IMR-90 (cell line): Measurements from ENCODE around the gene PDCD10. TPM values are rescaled to one million over a fixed set of nuclear protein-coding genes. Genes with fewer than 3 reads are reported as not detected.

Source experiments
- ATAC-seq: fragments of 200-7000 bp; cut with Tn5 transposase; 2 replicates; pipeline ENCODE4 v1.9.1; 2020; ENCODE audit warnings: low read depth, mild to moderate bottlenecking, moderate library complexity
- Bru-seq: library from RNA; stranded (reverse); fragments of 400-500 nt; gene quantifications from one replicate; lab custom pipeline; 2021; lab: Mats Ljungman, UMichigan
- BruChase-seq, 2 experiments: library from RNA; stranded (reverse); fragments of 400-500 nt; gene quantifications; one replicate each; lab custom pipeline; 2021; lab: Mats Ljungman, UMichigan
- BruUV-seq: library from RNA; stranded (reverse); fragments of 400-500 nt; replicated peaks from 2 replicates; lab custom pipeline; 2021; lab: Mats Ljungman, UMichigan
- CTCF ChIA-PET: fragments of 300-600 bp; formaldehyde crosslinking; extraction: SDS; loops from one replicate; lab custom pipeline; 2021; ENCODE audit warnings: antibody characterized with exemption; lab: Yijun Ruan, JAX
- POLR2A ChIA-PET: fragments of 300-600 bp; sonication (Branson Sonifier 250); formaldehyde crosslinking; loops from one replicate; lab custom pipeline; 2022; ENCODE audit warnings: antibody characterized with exemption; ENCODE audit not compliant: unreplicated experiment; lab: Charles Lee
- DNase-seq: peaks from one replicate; pipeline ENCODE4 v3.0.0; 2013
- H2AFZ ChIP-seq: replicated peaks from 2 replicates; pipeline ENCODE3; 2013; ENCODE audit warnings: low read length, mild to moderate bottlenecking; ENCODE audit not compliant: poor library complexity
- H2AK5ac ChIP-seq: 2 replicates; pipeline ENCODE4 v1.6.1; 2013; ENCODE audit warnings: low read depth, low read length, inconsistent platforms
- H2AK9ac ChIP-seq: replicated peaks from 2 replicates; pipeline ENCODE3; 2013; ENCODE audit warnings: mild to moderate bottlenecking, low read depth, low read length, moderate library complexity; ENCODE audit not compliant: poor library complexity
- H2BK120ac ChIP-seq: 2 replicates; pipeline ENCODE4 v1.6.1; 2013; ENCODE audit warnings: low read depth, low read length, inconsistent platforms
- H2BK15ac ChIP-seq: 3 replicates; pipeline ENCODE4 v1.6.1; 2013; ENCODE audit warnings: low read depth, low read length, inconsistent platforms
- H2BK20ac ChIP-seq: 2 replicates; pipeline ENCODE4 v1.6.1; 2013; ENCODE audit warnings: low read depth, mild to moderate bottlenecking, inconsistent platforms, low read length, moderate library complexity
- H2BK5ac ChIP-seq: 2 replicates; pipeline ENCODE4 v1.6.1; 2013; ENCODE audit warnings: mild to moderate bottlenecking, low read depth, low read length, inconsistent platforms; ENCODE audit not compliant: poor library complexity, severe bottlenecking
- H3K14ac ChIP-seq: replicated peaks from 2 replicates; pipeline ENCODE4 v1.6.1; 2013; ENCODE audit warnings: low read depth, low read length, inconsistent platforms
- H3K18ac ChIP-seq: 2 replicates; pipeline ENCODE4 v1.6.1; 2013; ENCODE audit warnings: low read depth, low read length, control low read depth
- H3K23ac ChIP-seq: 2 replicates; pipeline ENCODE4 v1.6.1; 2013; ENCODE audit warnings: low read depth, low read length, inconsistent platforms
- H3K27ac ChIP-seq: 2 replicates; pipeline ENCODE4 v1.5.1; 2013; ENCODE audit warnings: mild to moderate bottlenecking, control low read depth, low read length; ENCODE audit not compliant: insufficient read depth
- H3K27me3 ChIP-seq: 2 replicates; pipeline ENCODE4 v1.6.1; 2013; ENCODE audit warnings: low read length; ENCODE audit not compliant: control insufficient read depth, insufficient read depth
- H3K36me3 ChIP-seq: 2 replicates; pipeline ENCODE4 v1.6.1; 2013; ENCODE audit warnings: low read length, mixed read lengths; ENCODE audit not compliant: control insufficient read depth, insufficient read depth
- H3K4ac ChIP-seq: 2 replicates; pipeline ENCODE4 v1.6.1; 2013; ENCODE audit warnings: low read depth, low read length, inconsistent platforms
- H3K4me1 ChIP-seq: 2 replicates; pipeline ENCODE4 v1.6.1; 2013; ENCODE audit warnings: low read length, mixed read lengths; ENCODE audit not compliant: control insufficient read depth, insufficient read depth
- H3K4me2 ChIP-seq: 2 replicates; pipeline ENCODE4 v1.6.1; 2013; ENCODE audit warnings: low read depth, mild to moderate bottlenecking, control low read depth, low read length, moderate library complexity
- H3K4me3 ChIP-seq: 2 replicates; pipeline ENCODE4 v1.5.1; 2013; ENCODE audit warnings: low read depth, mild to moderate bottlenecking, control low read depth, low read length, moderate library complexity; ENCODE audit not compliant: insufficient read depth
- H3K56ac ChIP-seq: 2 replicates; pipeline ENCODE4 v1.6.1; 2013; ENCODE audit warnings: low read length, inconsistent platforms; ENCODE audit not compliant: insufficient read depth; ENCODE audit errors: extremely low read depth
- H3K79me1 ChIP-seq, 2 experiments: 2 replicates each; pipeline ENCODE4 v1.6.1; 2013; ENCODE audit warnings: low read length in 2 of 2, inconsistent platforms in 1 of 2, low read depth in 1 of 2
- H3K9ac ChIP-seq: 2 replicates; pipeline ENCODE4 v1.6.1; 2013; ENCODE audit warnings: low read depth, low read length, control low read depth
- H3K9me1 ChIP-seq: 2 replicates; pipeline ENCODE4 v1.6.1; 2013; ENCODE audit warnings: low read length, inconsistent platforms; ENCODE audit not compliant: insufficient read depth
- H3K9me3 ChIP-seq: 2 replicates; pipeline ENCODE4 v1.6.1; 2013; ENCODE audit warnings: low read length; ENCODE audit not compliant: control insufficient read depth, insufficient read depth
- H4K20me1 ChIP-seq: 2 replicates; pipeline ENCODE4 v1.6.1; 2013; ENCODE audit warnings: low read length, inconsistent platforms; ENCODE audit not compliant: insufficient read depth
- H4K5ac ChIP-seq: 2 replicates; pipeline ENCODE4 v1.6.1; 2013; ENCODE audit warnings: mild to moderate bottlenecking, low read depth, low read length, control low read depth
- H4K8ac ChIP-seq, 2 experiments: 2 replicates each; pipeline ENCODE4 v1.6.1; 2013; ENCODE audit warnings: low read depth in 2 of 2, low read length in 2 of 2, control low read depth in 1 of 2, inconsistent platforms in 1 of 2
- H4K91ac ChIP-seq: 2 replicates; pipeline ENCODE4 v1.6.1; 2013; ENCODE audit warnings: low read depth, low read length, inconsistent platforms; ENCODE audit not compliant: insufficient read depth
- ELK1 ChIP-seq: fragments of 150-350 bp; IDR thresholded peaks from 2 replicates; pipeline ENCODE4 v1.6.1; 2016; ENCODE audit warnings: low read depth, mild to moderate bottlenecking, low read length, moderate library complexity, borderline replicate concordance
- FOS ChIP-seq: fragments of 150-350 bp; IDR thresholded peaks from 2 replicates; pipeline ENCODE4 v1.6.1; 2016; ENCODE audit warnings: low read depth, low read length
- MAFK ChIP-seq: IDR thresholded peaks from 2 replicates; pipeline ENCODE4 v1.6.1; 2012; ENCODE audit warnings: low read depth, low read length, improper control_type of control experiment
- MXI1 ChIP-seq: IDR thresholded peaks from 2 replicates; pipeline ENCODE4 v1.6.1; 2012; ENCODE audit warnings: low read depth, mild to moderate bottlenecking, low read length, moderate library complexity, borderline replicate concordance
- NFE2L2 ChIP-seq: fragments of 150-350 bp; IDR thresholded peaks from 2 replicates; pipeline ENCODE4 v1.6.1; 2016; ENCODE audit warnings: low read depth, mild to moderate bottlenecking, low read length
- RAD21 ChIP-seq: IDR thresholded peaks from 2 replicates; pipeline ENCODE4 v1.6.1; 2012; ENCODE audit warnings: low read length, improper control_type of control experiment
- RCOR1 ChIP-seq: IDR thresholded peaks from 2 replicates; pipeline ENCODE4 v1.6.1; 2012; ENCODE audit warnings: mild to moderate bottlenecking, low read length, improper control_type of control experiment; ENCODE audit not compliant: insufficient replicate concordance
- RFX5 ChIP-seq: IDR thresholded peaks from 2 replicates; pipeline ENCODE4 v1.8.0; 2012; ENCODE audit warnings: low read depth, mild to moderate bottlenecking, low read length, moderate library complexity
- SMC3 ChIP-seq: fragments of 150-350 bp; IDR thresholded peaks from 2 replicates; pipeline ENCODE4 v1.6.1; 2016; ENCODE audit warnings: low read depth, mild to moderate bottlenecking, antibody characterized with exemption, low read length, moderate library complexity
- WGBS, 2 experiments: methylation state at CpG; one replicate each; pipeline versions ENCODE4 v1.1.5 to v1.1.7; 2013; ENCODE audit warnings: missing lambda C conversion rate in 2 of 2; ENCODE audit not compliant: insufficient read length in 1 of 2; ENCODE audit errors: extremely low coverage in 2 of 2; 5-methylcytosine and 5-hydroxymethylcytosine counted together
- dilution Hi-C: fragments of 300-500 bp; cut with HindIII; formaldehyde crosslinking; loops from one replicate; pipeline ENCODE4 v1.14.3; 2018; ENCODE audit warnings: low sequenced_read_pairs; ENCODE audit not compliant: unreplicated experiment
- in situ Hi-C: fragments of 300-500 bp; cut with MboI; formaldehyde crosslinking; loops from 3 replicates; pipeline ENCODE4 v1.14.3; 2019; ENCODE audit warnings: low sequenced_read_pairs, inconsistent platforms, mixed read lengths
- intact Hi-C: fragments of 100-400 bp; cut with micrococcal nuclease; formaldehyde crosslinking; loops from 2 replicates; pipeline ENCODE4 v1.10.0; 2022
- long read RNA-seq: library from polyadenylated mRNA; unstranded; transcript quantifications from one replicate; pipeline ENCODE4 v2.0.0, GENCODE V29; 2021; ENCODE audit not compliant: unreplicated experiment
- polyA plus RNA-seq, 3 experiments: library from polyadenylated mRNA; depleted of rRNA; stranded (reverse); fragments of >200 nt; gene quantifications; 2 replicates each; pipeline ENCODE4 v1.2.3, GENCODE V29; 2012; ENCODE audit warnings: low replicate concordance in 1 of 3
- total RNA-seq: library from RNA; depleted of rRNA; stranded (reverse); fragments of >200 nt; gene quantifications from 2 replicates; pipeline ENCODE4 v1.2.3, GENCODE V29; 2012; rRNA removed
- TF ChIP-seq, protein P1 (sequence below): conservative IDR thresholded peaks from 2 replicates; pipeline ENCODE4 v1.5.1; 2012; ENCODE audit warnings: mild to moderate bottlenecking, low read depth, low read length, improper control_type of control experiment

PDCD10 gene
- 36.7 and 63.0 TPM in 2 replicates for total RNA-seq
- polyA plus RNA-seq (2012; rRNA removed): 39.5 and 47.3 TPM in 2 replicates
- 4.4 and 10.5 TPM in 2 replicates for polyA plus RNA-seq (2012; cell fraction: cytosol; rRNA removed)
- 1.2 and 14.0 TPM in 2 replicates for polyA plus RNA-seq (2012; cell fraction: nucleus; rRNA removed; ENCODE audit: low replicate concordance)
- Bru-seq, nascent RNA: percentile 83 among the genes with signal in this experiment
- BruChase-seq, experiment 1, labeled RNA remaining after a 6-hour chase: percentile 51 among the genes with signal in this experiment
- percentile 61 among the genes with signal in this experiment for BruChase-seq, experiment 2, labeled RNA remaining after a 2-hour chase
- long read RNA-seq, transcript PDCD10-218 (8 exons, 1,276 nt): major isoform, 24 of 42 reads
- long read RNA-seq, transcript PDCD10-208 (9 exons, 1,360 nt): minor isoform, 10 of 42 reads
- long read RNA-seq, partial matches to known transcripts: 4 of 42 reads
- long read RNA-seq, other reads (novel, unspliced or antisense): 4 of 42 reads

GRCh38 chr3:167734498-167735232, at the start of gene PDCD10:
PDCD10 (minus strand) TSS chr3:167734892; CDS start chr3:167720157, 14,735 bp downstream.
- peak within 1 kb of the TSS; percentile 79 for H3K27ac ChIP-seq
- peak; percentile 92 for ATAC-seq
- peak within 1 kb of the TSS; percentile 64 for H2BK5ac ChIP-seq
- peaks cover 3% of the 10 kb centered on the region; the same call in 1 of the 2 replicates for H3K9me1 ChIP-seq
- peak within 1 kb of the TSS; percentile 75; the same call in 1 of the 2 replicates for H2AK5ac ChIP-seq
- peak within 1 kb of the TSS; percentile 85 for H4K91ac ChIP-seq
- H3K56ac ChIP-seq: peak within 1 kb of the TSS; percentile 78
- peak within 1 kb of the TSS; percentile 82 for H3K14ac ChIP-seq
- peak within 1 kb of the TSS; percentile 80 for H3K9ac ChIP-seq
- H3K18ac ChIP-seq: peak within 1 kb of the TSS; percentile 26; the same call in 1 of the 2 replicates
- H2AK9ac ChIP-seq: peak within 1 kb of the TSS; percentile 67
- peaks cover 12% of the 10 kb centered on the region for H4K20me1 ChIP-seq
- H2BK15ac ChIP-seq: no peak within 1 kb of the TSS; the same call in 2 of the 3 replicates
- no peak within 1 kb of the TSS for H2BK120ac ChIP-seq
- H4K5ac ChIP-seq: peak within 1 kb of the TSS; percentile 81
- H3K36me3 ChIP-seq: no peaks in the 10 kb centered on the region
- no peak within 1 kb of the TSS for H2BK20ac ChIP-seq
- 0% methylated on average over 13 of the region's 49 CpGs; no CpG with 5 or more reads in 1 of the 2 experiments for WGBS, 2 experiments
- peaks cover 4 to 10% of the 10 kb centered on the region in 2 experiments; a peak in 3 of 4 replicates for H3K79me1 ChIP-seq
- BruUV-seq: no TSS peak
- dilution Hi-C loops: no loop called here
- peak within 1 kb of the TSS; percentile 80 for H3K4me3 ChIP-seq
- H3K9me3 ChIP-seq: no peaks in the 10 kb centered on the region
- no peaks in the 10 kb centered on the region for H3K4me1 ChIP-seq
- in situ Hi-C loops: no loop called here
- peak within 1 kb of the TSS; percentile 89 for H3K4ac ChIP-seq
- H3K4me2 ChIP-seq: peak within 1 kb of the TSS; percentile 99
- ChIA-PET POLR2A (no interaction called here), CTCF (interaction anchor here (0.5 to 0.9 kb wide), 2 partner anchors 13 to 1754 kb away, joined by 3 read pairs; no protein-coding TSS in a partner anchor)
- no peaks in the 10 kb centered on the region for H3K27me3 ChIP-seq
- H3K23ac ChIP-seq: peak within 1 kb of the TSS; percentile 67
- peak; percentile 98 for DNase-seq
- peak within 1 kb of the TSS; percentile 66 to 90 for H4K8ac ChIP-seq
- peak within 1 kb of the TSS; percentile 98 for H2AFZ ChIP-seq
- intact Hi-C loops: loop anchor here (5.0 to 10.0 kb wide), 2 partner anchors 310 to 1722 kb away; no protein-coding TSS in a partner anchor
- no peak for TF ChIP-seq NFE2L2
- no peak for TF ChIP-seq SMC3
- no peak for TF ChIP-seq RFX5
- 0 out of 2 replicates have a peak, but pooled peaks have one; percentile 1 for TF ChIP-seq FOS
- no peak; the same call in 1 of the 2 replicates for TF ChIP-seq MXI1
- TF ChIP-seq ELK1: no peak
- TF ChIP-seq MAFK: no peak
- TF ChIP-seq, protein P1, sequence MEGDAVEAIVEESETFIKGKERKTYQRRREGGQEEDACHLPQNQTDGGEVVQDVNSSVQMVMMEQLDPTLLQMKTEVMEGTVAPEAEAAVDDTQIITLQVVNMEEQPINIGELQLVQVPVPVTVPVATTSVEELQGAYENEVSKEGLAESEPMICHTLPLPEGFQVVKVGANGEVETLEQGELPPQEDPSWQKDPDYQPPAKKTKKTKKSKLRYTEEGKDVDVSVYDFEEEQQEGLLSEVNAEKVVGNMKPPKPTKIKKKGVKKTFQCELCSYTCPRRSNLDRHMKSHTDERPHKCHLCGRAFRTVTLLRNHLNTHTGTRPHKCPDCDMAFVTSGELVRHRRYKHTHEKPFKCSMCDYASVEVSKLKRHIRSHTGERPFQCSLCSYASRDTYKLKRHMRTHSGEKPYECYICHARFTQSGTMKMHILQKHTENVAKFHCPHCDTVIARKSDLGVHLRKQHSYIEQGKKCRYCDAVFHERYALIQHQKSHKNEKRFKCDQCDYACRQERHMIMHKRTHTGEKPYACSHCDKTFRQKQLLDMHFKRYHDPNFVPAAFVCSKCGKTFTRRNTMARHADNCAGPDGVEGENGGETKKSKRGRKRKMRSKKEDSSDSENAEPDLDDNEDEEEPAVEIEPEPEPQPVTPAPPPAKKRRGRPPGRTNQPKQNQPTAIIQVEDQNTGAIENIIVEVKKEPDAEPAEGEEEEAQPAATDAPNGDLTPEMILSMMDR: no peak
- no peak for TF ChIP-seq RAD21
- TF ChIP-seq RCOR1: peak; percentile 7
